CD14-positive monocyte (primary cell): ENCODE measurements around the gene IGF1R. TPM values are rescaled to one million over a fixed set of nuclear protein-coding genes. Genes with fewer than 3 reads are reported as not detected.
A peak's percentile ranks its signal among the peaks of the same experiment; 100 is the strongest.

Experiments used
- DNase-seq, 3 donors: peaks; one replicate each; pipeline ENCODE4 v3.0.0-alpha.2; 2011 to 2022
- H2AFZ ChIP-seq: 2 replicates; pipeline ENCODE4 v1.6.0; 2012; ENCODE audit warnings: mild to moderate bottlenecking, low read depth, low read length, inconsistent platforms; ENCODE audit not compliant: insufficient read depth, poor library complexity, severe bottlenecking
- H3K27ac ChIP-seq, 2 donors: 1 replicate in 1 of 2; 2 replicates in 1 of 2; pipeline ENCODE4 v1.5.1; 2012 to 2013; ENCODE audit warnings: low read length in 2 of 2, control low read depth in 1 of 2, inconsistent platforms in 1 of 2, low read depth in 1 of 2, mild to moderate bottlenecking in 1 of 2
- H3K27me3 ChIP-seq, 2 donors: one replicate each; pipeline versions ENCODE4 v1.6.0 to v1.6.1; 2011 to 2013; ENCODE audit warnings: low read length in 2 of 2; ENCODE audit not compliant: control insufficient read depth in 2 of 2, insufficient read depth in 2 of 2
- H3K36me3 ChIP-seq, 2 donors: replicated peaks in 1 of 2; 1 replicate in 1 of 2; 2 replicates in 1 of 2; pipeline versions ENCODE4 v1.5.1 to v1.6.1; 2012 to 2013; ENCODE audit warnings: low read length in 2 of 2, control low read depth in 1 of 2, inconsistent platforms in 1 of 2, mild to moderate bottlenecking in 1 of 2; ENCODE audit not compliant: insufficient read depth in 2 of 2, control insufficient read depth in 1 of 2
- H3K4me1 ChIP-seq, 2 donors: 1 replicate in 1 of 2; 2 replicates in 1 of 2; pipeline versions ENCODE4 v1.5.1 to v1.6.1; 2012 to 2013; ENCODE audit warnings: low read length in 2 of 2, control low read depth in 1 of 2, inconsistent platforms in 1 of 2, mild to moderate bottlenecking in 1 of 2, moderate library complexity in 1 of 2; ENCODE audit not compliant: insufficient read depth in 2 of 2, control insufficient read depth in 1 of 2
- H3K4me2 ChIP-seq: replicated peaks from 2 replicates; pipeline ENCODE3; 2012; ENCODE audit warnings: low read length, moderate library complexity, mild to moderate bottlenecking; ENCODE audit not compliant: poor library complexity, severe bottlenecking; ENCODE audit errors: extremely low read depth
- H3K4me3 ChIP-seq, 3 experiments: fragments of 200-600 bp in 1 of 3; sonication (generic) in 1 of 3; replicated peaks in 1 of 3; 1 replicate in 2 of 3; 2 replicates in 1 of 3; pipeline ENCODE4 v1.5.1; 2011 to 2013; ENCODE audit warnings: low read length in 3 of 3, mild to moderate bottlenecking in 3 of 3, control low read depth in 2 of 3, low read depth in 2 of 3, inconsistent platforms in 1 of 3, moderate library complexity in 1 of 3
- H3K79me2 ChIP-seq: 2 replicates; pipeline ENCODE4 v1.6.0; 2012; ENCODE audit warnings: mild to moderate bottlenecking, control low read depth, inconsistent platforms, low read length, moderate library complexity; ENCODE audit not compliant: insufficient read depth
- H3K9ac ChIP-seq: 2 replicates; pipeline ENCODE4 v1.6.0; 2017; ENCODE audit warnings: low read length, mild to moderate bottlenecking; ENCODE audit not compliant: insufficient read depth, poor library complexity, severe bottlenecking
- H3K9me3 ChIP-seq, 2 donors: replicated peaks in 1 of 2; 1 replicate in 1 of 2; 2 replicates in 1 of 2; pipeline versions ENCODE4 v1.5.1 to v1.6.1; 2012 to 2013; ENCODE audit warnings: low read length in 2 of 2, control low read depth in 1 of 2; ENCODE audit not compliant: control insufficient read depth in 1 of 2, insufficient read depth in 1 of 2
- H4K20me1 ChIP-seq: 2 replicates; pipeline ENCODE4 v1.6.0; 2012; ENCODE audit warnings: mild to moderate bottlenecking, low read length, control low read depth, moderate library complexity; ENCODE audit not compliant: insufficient read depth
- H3K27ac Mint-ChIP-seq, 7 donors: one replicate each; pipeline ENCODE4 v1.8.0; 2020; ENCODE audit warnings: mild to moderate bottlenecking in 7 of 7, mixed read lengths in 7 of 7, moderate library complexity in 6 of 7, inconsistent platforms in 2 of 7
- H3K27me3 Mint-ChIP-seq, 3 donors: one replicate each; pipeline ENCODE4 v1.8.0; 2021 to 2022; ENCODE audit warnings: low read depth in 3 of 3, mild to moderate bottlenecking in 3 of 3, mixed read lengths in 3 of 3, moderate library complexity in 3 of 3, inconsistent platforms in 1 of 3
- H3K36me3 Mint-ChIP-seq, 2 donors: one replicate each; pipeline ENCODE4 v1.8.0; 2020; ENCODE audit warnings: mixed read lengths in 2 of 2, inconsistent platforms in 1 of 2, mild to moderate bottlenecking in 1 of 2
- H3K4me1 Mint-ChIP-seq: one replicate; pipeline ENCODE4 v1.8.0; 2020; ENCODE audit warnings: mild to moderate bottlenecking, mixed read lengths
- H3K4me3 Mint-ChIP-seq, 2 donors: one replicate each; pipeline ENCODE4 v1.8.0; 2020; ENCODE audit warnings: mild to moderate bottlenecking in 2 of 2, mixed read lengths in 2 of 2, moderate library complexity in 1 of 2
- H3K9me3 Mint-ChIP-seq, 7 donors: one replicate each; pipeline ENCODE4 v1.8.0; 2020 to 2022; ENCODE audit warnings: mixed read lengths in 7 of 7, mild to moderate bottlenecking in 6 of 7, moderate library complexity in 6 of 7, inconsistent platforms in 2 of 7
- WGBS: methylation state at CpG from one replicate; pipeline ENCODE4 v1.1.5; 2013; ENCODE audit warnings: missing lambda C conversion rate; ENCODE audit not compliant: insufficient coverage; 5-methylcytosine and 5-hydroxymethylcytosine counted together
- intact Hi-C, 2 donors: fragments of 100-400 bp; cut with micrococcal nuclease; formaldehyde crosslinking; loops; one replicate each; pipeline versions ENCODE4 v1.15.0 to v1.15.1; 2023
- polyA plus RNA-seq, 3 donors: library from polyadenylated mRNA; depleted of rRNA in 1 of 3; unstranded in 2 of 3; stranded (reverse) in 1 of 3; fragments of 300-500 nt in 2 of 3; fragments of >200 nt in 1 of 3; fragmentation: Illumina TruSeq in 2 of 3; gene quantifications; 1 replicate in 2 of 3; 2 replicates in 1 of 3; pipeline ENCODE4 v1.2.3, GENCODE V29; 2012 to 2021
- TF ChIP-seq, protein P1 (sequence below): fragments of 200-600 bp; IDR thresholded peaks from one replicate; pipeline ENCODE4 v1.8.0; 2022; ENCODE audit warnings: antibody characterized with exemption, mild to moderate bottlenecking

IGF1R gene
- polyA plus RNA-seq, 3 donors, result 0.35 to 4.9 (median 0.67) TPM

GRCh38 chr15:98731712-98732450 lies 83.5 kb downstream of the IGF1R start:
- Mint-ChIP-seq H3K27ac (no peak overlapping the region), H3K4me3 (no peak overlapping the region), H3K4me1 (peaks cover 29% of the 10 kb centered on the region), H3K9me3 (no peaks in the 10 kb centered on the region), H3K27me3 (no peaks in the 10 kb centered on the region), H3K36me3 (no peaks in the 10 kb centered on the region)
- Histone ChIP-seq H3K9me3 (no peaks in the 10 kb centered on the region), H2AFZ (no peak overlapping the region), H3K4me2 (no peak overlapping the region), H3K79me2 (peaks cover 90% of the 10 kb centered on the region), H3K4me3 (no peak overlapping the region), H3K27ac (no peak overlapping the region), H3K36me3 (no peaks in the 10 kb centered on the region), H3K27me3 (no peaks in the 10 kb centered on the region), H4K20me1 (peaks cover 75% of the 10 kb centered on the region), H3K4me1 (peaks cover 12 to 18% of the 10 kb centered on the region in 2 donors), H3K9ac (no peak overlapping the region)
- 59% methylated on average over 6 of the region's 9 CpGs for whole genome bisulfite sequencing
- TF ChIP-seq, protein P1, sequence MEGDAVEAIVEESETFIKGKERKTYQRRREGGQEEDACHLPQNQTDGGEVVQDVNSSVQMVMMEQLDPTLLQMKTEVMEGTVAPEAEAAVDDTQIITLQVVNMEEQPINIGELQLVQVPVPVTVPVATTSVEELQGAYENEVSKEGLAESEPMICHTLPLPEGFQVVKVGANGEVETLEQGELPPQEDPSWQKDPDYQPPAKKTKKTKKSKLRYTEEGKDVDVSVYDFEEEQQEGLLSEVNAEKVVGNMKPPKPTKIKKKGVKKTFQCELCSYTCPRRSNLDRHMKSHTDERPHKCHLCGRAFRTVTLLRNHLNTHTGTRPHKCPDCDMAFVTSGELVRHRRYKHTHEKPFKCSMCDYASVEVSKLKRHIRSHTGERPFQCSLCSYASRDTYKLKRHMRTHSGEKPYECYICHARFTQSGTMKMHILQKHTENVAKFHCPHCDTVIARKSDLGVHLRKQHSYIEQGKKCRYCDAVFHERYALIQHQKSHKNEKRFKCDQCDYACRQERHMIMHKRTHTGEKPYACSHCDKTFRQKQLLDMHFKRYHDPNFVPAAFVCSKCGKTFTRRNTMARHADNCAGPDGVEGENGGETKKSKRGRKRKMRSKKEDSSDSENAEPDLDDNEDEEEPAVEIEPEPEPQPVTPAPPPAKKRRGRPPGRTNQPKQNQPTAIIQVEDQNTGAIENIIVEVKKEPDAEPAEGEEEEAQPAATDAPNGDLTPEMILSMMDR, result no peak
- no peak for DNase-seq
- intact Hi-C loops, result no loop called here

- H3K36me3 ChIP-seq, result no peaks in the 10 kb centered on the region
- H3K9me3 ChIP-seq, result no peaks in the 10 kb centered on the region
- 100% methylated on average over 3 of the region's 5 CpGs for WGBS
- H2AFZ ChIP-seq, result no peak overlapping the region
- intact Hi-C loops, result no loop called here
- TF ChIP-seq, protein P1, result no peak
- no peaks in the 10 kb centered on the region for H3K9me3 Mint-ChIP-seq
- H3K27ac ChIP-seq, result peak overlapping the region in 1 of 2 donors; percentile 73
- H3K4me2 ChIP-seq, result no peak overlapping the region
- no peaks in the 10 kb centered on the region for H3K27me3 Mint-ChIP-seq
- peaks cover 29% of the 10 kb centered on the region for H3K4me1 Mint-ChIP-seq
- H3K27ac Mint-ChIP-seq, result no peak overlapping the region
- peaks cover 12 to 18% of the 10 kb centered on the region in 2 donors for H3K4me1 ChIP-seq
- no peaks in the 10 kb centered on the region for H3K36me3 Mint-ChIP-seq
- no peak overlapping the region for H3K9ac ChIP-seq
- H3K27me3 ChIP-seq, result no peaks in the 10 kb centered on the region
- peaks cover 81% of the 10 kb centered on the region for H4K20me1 ChIP-seq
- no peak for DNase-seq
- H3K4me3 ChIP-seq, result no peak overlapping the region
- H3K79me2 ChIP-seq, result peaks cover 94% of the 10 kb centered on the region
- no peak overlapping the region for H3K4me3 Mint-ChIP-seq
These were observed 84.8 kb downstream of the IGF1R start for GRCh38 chr15:98733098-98733497.
